Right lung (tissue), 5 donors: ENCODE measurements around the gene ABHD3. TPM values are rescaled to one million over a fixed set of nuclear protein-coding genes. Genes with fewer than 3 reads are reported as not detected.
"Not testable (repeated sequence)": the region's sequence is repeated elsewhere in the genome, so short reads cannot be mapped to it uniquely, and the experiment has no call there.

Experiments used
- DNase-seq, 2 donors: peaks; one replicate each; pipeline ENCODE4 v3.0.0-alpha.2; 2013
- polyA plus RNA-seq, 5 donors: library from polyadenylated mRNA; unstranded; fragments of 120-200 nt; gene quantifications; one replicate each; pipeline versions ENCODE4 v1.2.1 to v1.2.3, GENCODE V29; 2013; ENCODE audit warnings: inconsistent platforms in 1 of 5, low replicate concordance in 1 of 5; ENCODE audit not compliant: insufficient read length in 5 of 5, insufficient read depth in 1 of 5

The ABHD3 gene
- polyA plus RNA-seq, 5 donors = 22.6 to 36.2 (median 25.5) TPM

DNA sequence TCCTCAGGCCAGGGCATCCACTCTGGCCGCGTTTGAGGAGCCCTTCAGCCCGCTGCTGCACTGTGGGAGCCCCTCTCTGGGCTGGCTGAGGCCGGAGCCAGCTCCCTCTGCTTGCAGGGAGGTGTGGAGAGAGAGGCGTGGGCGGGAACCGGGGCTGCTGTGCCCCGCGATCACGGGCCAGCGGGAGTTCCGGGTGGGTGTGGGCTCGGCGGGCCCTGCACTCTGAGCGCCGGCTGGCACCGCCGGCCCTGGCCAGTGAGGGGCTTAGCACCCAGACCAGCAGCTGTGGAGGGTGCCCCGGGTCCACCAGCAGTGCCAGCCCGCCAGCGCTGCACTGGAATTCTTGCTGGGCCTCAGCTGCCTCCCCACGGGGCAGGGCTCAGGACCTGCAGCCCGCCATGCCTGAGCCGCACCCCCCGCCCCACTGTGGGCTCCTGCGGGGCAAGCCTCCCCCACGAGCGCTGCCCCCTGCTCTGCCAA is 1.9 kb upstream of the ABHD3 start:
- DNase-seq = no peak

DNA sequence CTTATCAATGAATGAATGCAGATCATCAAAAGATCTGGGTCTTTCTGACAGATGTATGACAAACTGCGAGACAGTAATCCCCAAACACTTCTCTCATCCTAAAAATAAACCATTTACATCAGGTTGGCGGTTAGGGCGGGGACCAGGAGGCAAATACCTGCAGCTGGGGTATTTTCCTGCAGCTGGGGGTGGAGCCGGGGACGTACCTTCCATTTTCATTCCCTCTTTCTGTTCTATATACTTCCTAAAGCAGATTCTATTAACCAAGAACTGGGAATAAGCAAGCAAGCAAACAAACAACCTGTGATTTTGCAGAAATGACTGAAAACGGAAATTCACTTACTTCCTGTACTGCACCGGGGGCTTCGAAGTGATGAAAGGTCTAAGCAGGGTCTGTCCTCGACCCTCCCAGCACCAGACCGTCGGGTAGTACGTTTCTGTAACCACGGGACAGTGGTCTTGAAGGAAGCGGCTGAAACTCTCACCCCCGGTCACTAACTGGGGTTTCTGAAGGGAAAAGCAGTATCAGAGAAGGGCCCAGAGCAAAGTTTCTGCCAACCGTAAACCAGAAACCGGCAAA is 1.2 kb downstream of the ABHD3 start:
- DNase-seq = peak in 1 of 2 donors; percentile 39

DNA sequence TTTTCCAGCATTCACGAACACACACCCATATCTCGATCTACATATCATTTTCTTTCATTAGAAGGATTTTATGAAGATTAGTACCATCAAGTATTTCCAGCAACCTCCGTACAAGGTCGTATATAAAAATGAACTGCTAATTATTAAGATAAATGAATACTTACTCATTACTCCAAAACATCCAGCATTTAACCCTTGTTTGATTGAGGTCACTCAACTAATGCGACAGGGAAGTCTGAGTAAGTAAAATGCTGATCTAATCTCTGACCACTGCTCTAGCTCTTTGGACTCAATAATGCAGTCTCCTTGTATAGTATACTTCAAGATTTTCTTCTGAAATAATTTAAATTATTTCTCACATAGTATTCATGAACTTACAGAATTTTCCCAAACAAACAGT is 2.0 kb downstream of the ABHD3 start:
- no peak for DNase-seq

DNA sequence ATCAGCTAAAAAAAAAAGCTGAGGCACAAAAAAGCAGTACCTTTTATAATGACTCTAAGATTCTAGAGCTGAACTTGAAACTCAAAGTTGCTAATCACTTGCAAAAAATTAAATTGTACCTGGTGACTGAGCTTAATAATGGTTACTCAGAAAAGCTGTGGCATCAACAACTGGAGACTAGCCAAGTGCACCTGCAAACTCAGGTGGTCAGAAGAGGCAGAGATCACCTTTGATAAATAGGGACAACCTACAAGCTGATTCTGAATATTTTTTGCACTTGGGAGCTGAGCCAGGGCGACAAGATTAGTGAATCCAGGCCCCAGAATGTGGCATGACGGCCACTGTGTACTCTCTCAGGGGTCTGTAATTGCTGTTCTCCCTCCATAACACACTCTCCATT is 3.0 kb downstream of the ABHD3 start:
- DNase-seq = no peak

DNA sequence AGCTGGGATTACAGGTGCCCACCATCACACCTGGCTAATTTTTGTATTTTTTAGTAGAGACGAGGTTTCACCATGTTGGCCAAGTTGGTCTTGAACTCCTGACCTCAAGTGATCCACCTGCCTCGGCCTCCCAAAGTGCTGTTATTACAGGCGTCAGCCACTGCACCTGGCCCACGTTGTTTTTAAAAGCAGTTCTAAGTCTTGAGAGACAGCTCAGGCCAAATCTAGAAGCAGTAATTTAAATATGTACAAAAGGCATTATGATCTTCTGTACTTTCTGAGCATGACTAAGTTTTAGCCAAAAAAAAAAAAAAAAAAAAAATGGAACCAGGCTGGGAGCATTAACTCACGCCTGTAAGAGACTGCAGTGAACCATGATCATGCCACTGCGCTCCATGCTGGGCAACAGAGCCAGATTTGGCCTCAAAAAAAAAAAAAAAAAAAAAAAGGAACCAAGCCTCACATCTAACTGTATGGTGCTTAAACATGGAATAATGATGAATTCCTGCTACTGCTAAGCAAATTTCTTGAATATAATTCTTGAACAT is 4.0 kb downstream of the ABHD3 start:
- DNase-seq = no peak

DNA sequence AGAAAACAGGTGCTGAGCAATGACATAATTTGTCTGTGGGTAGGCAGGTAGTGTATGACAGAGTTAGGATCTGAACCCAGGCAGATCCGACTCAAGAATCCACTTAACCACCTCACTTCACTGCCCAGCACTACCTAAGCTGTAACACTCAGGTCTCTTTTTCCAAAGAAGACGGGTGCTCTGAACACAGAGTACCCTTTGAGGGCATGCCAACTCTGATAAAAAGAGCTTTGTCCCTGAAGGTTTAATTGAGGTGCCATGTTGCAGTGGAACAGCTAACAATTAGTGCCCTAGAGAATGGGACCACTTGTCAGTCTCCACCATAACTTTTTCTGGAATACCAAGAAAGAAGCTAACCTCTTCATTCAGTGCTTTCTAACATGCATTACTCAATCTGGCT is 11.3 kb downstream of the ABHD3 start:
- no peak for DNase-seq

DNA sequence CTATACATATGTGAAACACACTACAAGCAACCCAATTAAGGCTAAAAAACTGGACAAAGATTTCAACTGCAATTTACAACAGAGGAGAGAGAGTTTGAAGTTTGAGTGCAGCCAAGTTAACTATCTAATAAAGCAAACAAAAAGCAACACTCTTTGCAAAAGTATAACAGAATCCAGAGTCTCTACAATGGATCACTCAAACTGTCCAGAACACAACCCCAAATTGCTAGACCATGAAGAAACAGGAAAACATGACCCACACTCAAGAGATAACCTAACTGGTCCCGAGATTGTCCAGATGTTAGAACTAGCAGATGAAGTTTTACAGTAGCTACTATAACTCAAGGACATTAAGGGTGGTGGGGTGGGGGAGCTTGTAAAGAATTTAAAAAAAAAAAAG is 14.8 kb downstream of the ABHD3 start:
- no peak for DNase-seq

DNA sequence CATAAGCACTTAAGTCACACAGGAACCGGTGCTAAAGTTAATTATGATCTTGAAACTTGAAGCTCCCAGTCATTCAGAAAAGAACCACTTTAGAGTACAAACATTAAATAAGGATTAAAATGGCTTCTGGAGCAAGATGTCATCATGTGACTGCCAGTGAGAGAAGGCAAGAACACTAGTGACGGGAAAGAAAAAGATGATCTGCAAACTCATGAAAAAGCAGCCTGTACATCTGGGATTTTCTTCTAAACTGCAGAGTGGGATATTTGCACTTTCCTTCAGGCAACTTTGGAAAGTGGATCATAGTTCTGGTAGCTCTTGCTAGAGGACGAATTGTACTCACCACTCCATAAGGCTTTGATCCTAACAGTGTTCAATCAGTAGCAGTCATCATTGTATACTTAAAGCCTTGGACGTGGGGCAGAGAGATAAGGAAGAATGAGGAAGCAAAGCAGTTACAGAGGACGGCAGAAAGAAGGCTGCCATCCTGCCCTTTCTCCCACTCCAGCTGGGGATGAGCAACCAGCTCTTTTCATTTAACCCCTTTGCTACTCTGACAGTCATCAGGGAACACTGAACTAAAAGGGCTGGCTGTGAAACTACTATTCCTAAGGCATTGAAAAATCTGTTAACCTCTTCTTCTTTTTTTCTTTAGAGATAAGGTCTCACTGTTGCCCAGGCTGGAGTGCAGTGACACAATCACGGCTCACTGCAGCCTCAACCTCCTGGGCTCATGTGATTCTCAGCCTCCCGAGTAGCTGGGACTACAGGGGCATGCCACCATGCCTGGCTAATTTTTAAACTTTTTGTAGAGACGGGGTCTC is 18.1 kb downstream of the ABHD3 start:
- peak; percentile 52 to 62 for DNase-seq

DNA sequence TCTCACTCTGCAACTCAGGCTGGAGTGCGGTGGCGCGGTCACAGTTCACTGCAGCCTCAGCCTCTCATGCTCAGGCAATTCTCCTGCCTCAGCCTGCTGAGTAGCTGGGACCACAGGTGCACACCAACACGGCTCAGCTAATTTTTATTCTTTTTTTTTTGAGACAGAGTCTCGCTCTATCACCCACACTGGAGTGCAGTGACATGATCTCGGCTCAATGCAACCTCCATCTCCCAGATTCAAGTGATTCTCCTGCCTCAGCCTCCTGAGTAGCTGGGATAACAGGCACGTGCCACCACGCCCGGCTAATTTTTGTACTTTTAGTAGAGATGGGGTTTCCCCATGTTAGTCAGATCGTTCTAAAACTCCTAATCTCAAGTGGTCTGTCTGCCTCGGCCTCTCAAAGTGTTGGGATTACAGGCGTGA is 19.0 kb downstream of the ABHD3 start:
- DNase-seq = not testable (repeated sequence)

DNA sequence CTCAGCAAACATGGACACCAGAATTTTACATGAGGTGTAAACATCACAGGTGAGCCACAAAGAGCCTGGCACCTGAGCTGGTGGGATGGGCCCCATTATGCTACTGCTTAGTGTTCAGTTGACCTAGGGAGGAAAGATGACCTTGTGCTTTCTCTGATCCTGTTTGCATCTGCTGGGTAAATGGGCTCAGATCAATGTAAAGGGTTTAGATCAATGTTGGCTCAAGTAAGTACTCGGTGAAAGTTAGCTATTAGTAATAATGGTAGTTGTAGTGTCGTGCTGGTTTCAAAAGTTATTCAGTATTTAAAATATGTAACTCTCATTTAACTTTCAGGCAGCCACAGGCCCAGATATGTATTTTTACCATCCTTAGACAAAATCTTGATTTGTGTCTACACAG is 19.8 kb downstream of the ABHD3 start:
- DNase-seq = no peak

DNA sequence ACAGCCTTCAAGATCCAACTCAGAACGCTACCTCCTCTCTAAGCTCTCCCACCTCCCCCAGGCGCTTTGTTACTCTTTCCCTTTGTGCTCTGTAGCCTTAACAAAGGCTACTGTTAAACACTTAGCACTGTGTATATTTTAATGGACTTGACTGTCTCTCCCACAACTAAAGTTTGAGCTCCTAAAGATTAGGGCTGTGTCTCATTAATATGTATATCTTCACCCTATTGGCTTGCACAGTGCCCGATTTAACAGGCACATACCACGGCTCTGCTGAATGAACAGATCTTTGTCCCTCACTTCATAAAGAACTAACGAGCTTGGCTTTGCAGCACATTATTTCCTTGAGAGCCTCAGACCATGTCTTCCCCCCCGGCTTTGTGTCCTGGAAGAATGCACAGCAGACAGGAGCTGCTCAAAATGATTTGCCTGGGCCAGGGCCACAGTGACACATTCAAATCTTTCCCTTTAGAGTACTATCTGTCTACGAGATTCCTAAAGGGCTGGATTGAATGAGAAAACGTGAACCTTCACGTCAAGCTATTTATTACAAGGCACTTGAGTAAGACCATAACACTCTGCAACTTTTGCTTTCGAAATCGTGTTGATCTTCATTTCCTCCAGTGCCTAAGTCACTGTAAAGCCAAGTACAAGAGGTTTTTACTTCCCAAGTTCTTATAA is 22.1 kb downstream of the ABHD3 start:
- DNase-seq = peak; percentile 69 to 72

DNA sequence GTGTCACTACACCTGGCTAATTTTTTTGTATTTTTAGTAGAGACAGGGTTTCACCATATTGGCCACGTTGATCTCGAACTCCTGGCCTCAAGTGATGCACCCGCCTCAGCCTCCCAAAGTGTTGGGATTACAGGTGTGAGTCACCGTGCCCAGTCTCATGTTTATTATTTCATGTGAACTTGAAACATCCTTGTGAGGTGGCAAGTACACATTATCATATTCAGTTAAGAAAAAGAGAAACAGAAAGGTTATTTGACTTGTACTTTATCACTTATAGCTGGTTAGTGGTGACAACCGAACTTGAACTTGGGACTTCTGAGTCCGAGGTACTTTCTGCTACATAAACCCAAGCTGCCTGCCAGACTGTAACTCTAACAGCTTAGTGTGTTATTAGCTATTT is 24.4 kb downstream of the ABHD3 start:
- no peak for DNase-seq

DNA sequence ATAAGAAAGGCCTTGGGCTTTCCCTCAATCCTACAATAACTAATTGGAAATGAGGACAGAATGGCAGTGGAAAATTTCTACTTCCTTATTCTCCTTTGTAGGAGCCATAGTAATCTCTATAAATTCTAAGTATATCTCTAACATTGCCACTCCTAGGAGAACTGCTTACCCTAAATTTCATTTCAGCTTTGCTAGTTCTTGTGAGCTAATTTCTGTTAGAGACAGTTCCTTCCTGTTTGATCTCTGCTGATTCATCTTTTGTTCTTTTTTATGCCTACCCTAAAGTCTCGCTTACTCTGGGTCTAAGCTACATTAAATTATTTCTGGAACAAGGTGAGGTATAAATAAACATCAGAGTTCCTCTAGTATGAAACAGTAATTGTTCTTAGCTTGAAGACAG is 25.7 kb downstream of the ABHD3 start:
- DNase-seq = no peak

DNA sequence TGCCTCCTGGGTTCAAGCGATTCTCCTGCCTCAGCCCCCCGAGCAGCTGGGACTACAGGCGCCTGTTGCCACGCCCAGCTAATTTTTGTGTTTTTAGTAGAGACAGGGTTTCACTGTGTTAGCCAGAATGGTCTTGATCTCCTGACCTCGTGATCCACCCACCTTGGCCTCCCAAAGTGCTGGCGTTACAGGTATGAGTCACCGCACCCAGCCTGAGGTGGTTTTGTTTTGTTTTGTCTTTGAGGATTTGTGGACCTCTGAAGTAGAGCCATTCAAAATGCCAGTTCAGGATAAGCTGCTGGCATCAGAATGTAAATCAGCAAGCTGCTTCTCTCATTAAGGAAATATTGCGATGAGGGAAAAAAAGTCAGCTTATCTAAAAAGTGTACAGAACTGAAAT is 29.2 kb downstream of the ABHD3 start:
- DNase-seq = not testable (repeated sequence)

DNA sequence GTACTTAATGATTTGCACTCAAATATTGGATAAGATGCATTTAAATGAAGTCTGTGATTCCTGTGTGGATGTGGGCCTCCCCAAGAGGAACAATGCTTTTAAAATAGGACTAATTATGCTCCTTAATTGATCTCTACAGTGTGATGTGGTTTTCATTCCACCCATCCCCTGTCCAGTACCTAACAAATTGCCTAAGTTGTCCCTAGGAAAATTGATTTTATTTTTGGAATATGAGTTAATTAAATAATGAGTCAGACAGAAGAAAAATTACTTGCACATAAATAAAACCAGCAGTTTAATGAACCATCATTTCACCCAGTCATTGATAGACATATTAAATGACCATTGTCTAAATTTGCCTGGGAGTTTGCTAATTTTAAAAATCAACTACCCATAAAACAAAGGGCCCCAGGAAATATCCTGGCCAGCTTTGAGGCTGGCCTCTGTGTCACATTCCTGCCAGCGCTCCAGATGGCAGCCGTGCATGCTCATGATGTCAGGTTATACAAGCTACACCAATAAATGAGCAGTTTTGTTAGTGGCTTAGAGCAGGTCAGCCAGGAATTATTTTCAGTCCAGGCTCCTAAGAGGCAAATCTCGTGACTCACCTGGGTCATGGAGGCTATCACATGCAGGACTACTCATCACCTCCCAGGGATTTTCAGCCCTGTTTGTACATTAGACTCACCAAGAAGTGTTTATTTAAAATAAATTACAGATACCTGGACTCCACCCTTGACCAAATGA is 31.9 kb downstream of the ABHD3 start:
- no peak for DNase-seq

DNA sequence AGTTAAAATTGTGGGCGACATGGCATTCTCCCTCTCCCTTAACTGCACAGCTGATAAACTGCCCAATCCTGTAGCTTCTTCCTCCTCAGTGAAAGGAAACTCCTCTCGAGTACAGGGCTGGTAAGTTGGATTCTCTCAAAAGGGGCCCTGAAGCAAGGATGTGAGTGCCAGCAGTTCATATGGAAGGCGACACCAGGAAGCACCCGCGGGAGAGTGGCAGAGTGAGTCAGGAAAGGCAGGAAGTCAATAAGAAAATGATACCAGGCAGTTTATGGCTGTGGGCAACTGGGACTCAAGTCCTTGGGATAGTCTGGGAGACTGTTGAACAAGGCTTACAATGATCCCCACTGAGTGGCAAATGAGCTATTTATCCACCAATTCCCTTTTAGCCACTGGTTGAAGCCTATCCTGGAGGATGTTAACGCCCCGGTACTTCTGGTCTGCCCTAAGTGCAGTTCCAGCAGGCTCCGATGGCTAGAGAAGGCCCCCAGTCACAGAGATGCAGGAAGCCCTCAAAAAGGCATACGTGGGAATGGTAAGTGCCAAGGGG is 34.8 kb downstream of the ABHD3 start:
- no peak for DNase-seq

DNA sequence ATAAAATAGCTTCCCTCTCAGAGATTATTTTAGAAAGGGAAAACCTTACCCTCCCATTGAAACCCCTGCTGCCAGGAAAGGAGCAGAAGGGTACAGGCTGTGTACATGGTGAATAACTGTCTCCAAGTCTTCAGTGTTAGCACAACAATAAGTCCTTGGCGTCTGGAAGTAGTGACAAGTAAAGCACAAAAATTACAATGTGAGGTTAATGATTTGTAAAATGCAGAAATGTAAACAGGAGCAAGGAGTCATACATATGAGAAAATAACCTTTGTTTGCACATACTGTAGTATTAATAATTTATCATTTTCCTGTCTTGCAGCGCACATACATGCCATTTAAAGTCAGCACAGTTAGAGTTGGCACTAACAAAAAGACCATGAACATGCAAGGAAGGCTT is 40.5 kb downstream of the ABHD3 start:
- DNase-seq = no peak

DNA sequence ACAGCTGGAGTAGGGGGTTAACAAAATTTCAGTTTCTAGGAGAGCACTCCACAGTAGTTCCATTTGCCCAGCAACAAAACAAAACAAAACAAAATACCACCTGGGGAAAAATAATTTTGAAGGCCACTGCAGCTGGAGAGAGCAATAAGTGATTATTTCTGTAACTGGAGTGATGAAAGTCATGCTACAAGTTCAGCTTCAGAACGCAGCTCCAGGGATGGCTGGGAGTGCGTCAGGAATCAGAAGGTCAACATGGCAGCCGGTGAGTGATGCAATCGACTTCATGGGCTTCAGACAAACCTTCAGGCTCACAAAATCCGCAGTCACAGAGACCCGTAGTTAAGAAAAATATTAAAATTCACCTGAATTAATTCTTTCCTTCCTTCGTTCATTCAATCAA is 41.0 kb downstream of the ABHD3 start:
- DNase-seq = no peak

DNA sequence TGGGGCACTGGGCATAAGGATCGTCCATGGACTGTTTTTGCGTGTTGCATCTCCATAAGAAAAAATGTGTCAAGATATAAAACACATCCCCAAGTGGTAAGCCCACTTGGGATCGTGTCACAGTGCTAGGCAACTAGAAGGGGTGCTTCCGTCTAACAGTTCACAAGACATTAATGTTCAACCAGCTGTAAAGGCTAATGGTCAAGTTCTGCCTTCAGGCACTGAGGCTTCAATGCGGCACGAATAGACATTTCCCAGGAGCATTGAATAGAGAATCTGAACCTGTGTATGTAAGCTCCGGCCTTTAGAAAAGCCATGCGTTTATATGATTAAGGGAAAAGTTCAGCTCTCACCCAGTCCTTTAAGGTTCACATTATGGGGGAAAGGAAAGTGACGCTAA is 42.0 kb downstream of the ABHD3 start:
- DNase-seq = no peak

DNA sequence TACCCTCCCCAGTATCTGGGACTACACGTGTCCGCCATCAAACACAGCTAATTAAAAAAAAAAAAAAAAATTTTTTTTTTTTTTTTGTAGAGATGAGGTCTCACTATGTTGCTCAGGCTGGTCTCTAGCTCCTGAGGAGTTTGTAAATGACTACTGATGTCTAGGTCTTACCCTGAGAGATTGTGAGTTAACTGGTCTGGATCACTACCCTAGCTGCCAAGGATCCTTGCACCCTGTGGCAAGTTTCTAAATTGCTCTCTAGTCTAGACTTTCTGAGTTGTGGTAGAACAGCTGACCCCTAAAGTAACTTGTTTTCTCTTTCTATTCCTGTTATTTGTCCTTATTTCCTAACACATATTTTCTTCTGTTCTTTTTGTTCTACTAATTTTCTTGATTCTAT is 44.5 kb downstream of the ABHD3 start:
- no peak for DNase-seq

DNA sequence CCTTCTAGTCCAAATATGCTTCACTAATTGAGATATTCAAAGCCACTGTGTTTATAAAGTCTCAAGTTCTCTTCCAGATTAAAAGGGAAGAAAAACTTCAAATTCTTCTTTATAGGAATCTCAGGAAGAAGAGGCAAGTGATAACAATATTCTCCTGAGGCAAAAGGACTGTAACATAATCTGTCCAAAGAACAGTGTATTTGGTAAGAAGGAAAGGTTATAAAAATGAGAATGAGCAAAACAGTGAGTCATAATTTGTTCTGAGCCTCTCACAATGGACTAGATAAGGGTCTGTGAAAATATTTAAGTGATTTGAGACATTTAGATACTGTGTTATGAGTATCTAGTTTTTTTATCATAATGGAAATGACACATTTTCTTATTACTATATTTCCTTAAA is 48.2 kb downstream of the ABHD3 start:
- DNase-seq = no peak

DNA sequence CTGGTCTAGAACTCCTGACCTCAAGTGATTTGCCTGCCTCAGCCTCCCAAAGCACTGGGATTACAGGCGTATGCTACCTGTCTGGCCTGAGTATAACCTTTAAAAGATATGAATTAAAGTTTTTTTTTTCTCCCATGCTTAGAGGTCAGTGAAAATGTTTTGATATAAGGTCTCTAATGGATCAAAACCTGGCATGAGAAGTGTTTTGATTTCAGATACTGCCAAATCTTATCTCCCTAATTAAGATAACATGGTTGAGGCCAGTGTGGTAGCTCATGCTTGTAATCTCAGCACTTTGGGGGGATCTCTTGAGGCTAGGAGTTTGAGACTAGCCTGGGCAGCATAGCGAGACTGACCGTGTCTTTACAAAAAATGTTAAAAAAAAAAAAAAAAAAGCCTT is 51.2 kb downstream of the ABHD3 start:
- DNase-seq = no peak
